VCaP (cell line): ENCODE data around the gene TWNK.
A peak's percentile ranks its signal among the peaks of the same experiment; 100 is the strongest.

ENCODE experiments used
- H3K27ac ChIP-seq: fragments of 450-650 bp; 2 replicates; pipeline ENCODE4 v1.5.1; 2017
- CTCF ChIP-seq: fragments of 450-650 bp; conservative IDR thresholded peaks from 2 replicates; pipeline ENCODE4 v1.5.1; 2017; ENCODE audit warnings: mild to moderate bottlenecking, moderate library complexity

TWNK gene

DNA sequence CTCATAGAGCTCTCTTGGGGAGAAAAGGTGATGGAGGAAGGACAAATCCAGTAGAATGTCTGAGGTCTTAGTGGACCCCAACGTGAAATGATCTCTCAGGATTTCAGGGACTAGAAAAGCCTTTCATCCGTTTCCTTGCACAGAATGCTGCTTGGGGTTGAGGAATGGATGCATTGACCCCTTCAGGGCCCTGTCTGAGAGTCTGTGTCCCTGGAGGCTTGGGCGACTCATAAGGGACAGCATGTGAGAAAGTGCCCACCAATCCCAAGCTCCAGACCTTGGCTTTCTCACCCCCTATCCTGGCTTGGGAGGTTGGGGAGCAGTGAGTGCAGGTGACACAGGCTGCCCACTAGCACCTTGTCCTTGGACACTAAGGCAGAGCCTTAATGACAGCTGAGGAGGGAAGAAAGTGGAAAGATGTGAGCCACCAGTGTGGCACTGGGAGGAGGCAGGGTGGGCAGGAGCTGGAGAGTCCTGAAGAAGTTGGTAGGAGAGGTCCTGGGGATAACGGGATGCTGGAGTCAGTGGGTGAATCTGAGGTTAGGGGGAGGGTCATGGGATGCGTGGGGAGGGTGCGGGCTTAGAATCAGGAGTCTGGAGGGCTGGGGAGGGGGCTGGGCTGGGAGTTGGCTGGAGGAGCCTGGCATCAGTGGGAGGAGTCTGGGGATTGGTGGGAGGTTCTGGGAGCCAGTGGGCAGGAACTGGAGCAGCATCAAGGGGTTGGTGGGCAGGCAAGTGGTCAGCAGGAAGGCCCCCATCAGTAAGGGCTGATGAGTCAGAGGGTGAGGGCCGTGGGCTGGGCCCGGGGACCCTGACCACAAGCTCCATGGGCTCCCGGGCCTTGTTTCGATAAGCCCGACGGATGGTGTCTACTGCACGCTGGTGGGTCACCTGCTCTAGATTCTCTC lies 20.8 kb downstream of the TWNK start:
- TF ChIP-seq CTCF: no peak
- H3K27ac ChIP-seq: no peak overlapping the region

DNA sequence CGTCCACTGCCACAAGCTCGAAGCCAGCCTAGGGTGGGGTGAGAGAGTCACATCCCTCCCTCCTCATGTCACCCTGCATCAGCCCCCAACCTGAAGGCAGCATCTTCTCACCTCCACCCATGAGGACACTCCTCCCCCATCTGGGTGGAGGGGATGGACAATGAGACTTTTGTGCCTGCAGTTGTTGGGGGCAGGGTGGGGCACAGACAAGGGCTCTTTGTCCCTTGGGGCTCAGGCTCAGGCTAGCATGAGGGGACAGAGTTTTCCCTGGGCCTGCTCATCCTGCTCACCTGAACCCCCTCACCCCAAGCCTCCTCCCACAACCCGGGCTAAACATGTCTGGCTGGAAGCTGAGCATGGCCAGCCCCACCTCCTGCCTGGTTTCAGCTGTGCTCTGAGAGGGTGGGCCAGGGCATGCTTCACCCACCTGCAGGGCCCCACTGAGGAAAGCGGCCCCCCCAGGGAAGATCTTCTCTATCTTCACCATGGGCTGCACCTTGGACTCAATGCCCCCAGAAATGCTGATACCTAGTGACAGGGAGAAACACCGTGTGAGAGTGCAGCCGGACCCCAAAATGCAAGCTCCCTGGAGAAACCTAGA lies 21.6 kb downstream of the TWNK start:
- no peak for TF ChIP-seq CTCF
- no peak overlapping the region for H3K27ac ChIP-seq

DNA sequence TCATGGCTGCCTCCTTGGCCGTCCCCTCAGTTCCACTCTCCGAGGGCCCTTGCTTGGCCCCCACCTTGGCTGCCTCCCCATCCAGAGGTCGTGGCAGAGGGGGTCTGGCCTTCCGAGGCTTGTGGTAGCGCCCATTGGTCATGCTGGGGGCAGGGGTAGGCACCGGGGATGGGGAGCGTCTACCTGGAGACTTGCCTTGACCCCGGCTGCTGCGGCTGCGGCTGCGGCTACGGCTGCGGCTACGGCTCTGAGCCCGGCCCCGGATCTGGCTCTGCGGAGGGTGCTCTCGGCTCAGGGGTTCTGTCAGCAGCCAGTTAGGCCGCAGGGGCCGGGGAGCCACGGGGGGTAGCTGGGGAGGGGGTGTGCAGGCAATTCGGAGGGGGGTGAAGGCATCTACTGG lies 23.0 kb downstream of the TWNK start:
- TF ChIP-seq CTCF: no peak
- no peak overlapping the region for H3K27ac ChIP-seq

- peak; percentile 49; the same call in 1 of the 2 replicates for TF ChIP-seq CTCF
- no peak overlapping the region for H3K27ac ChIP-seq
Observed at GRCh38 chr10:101011517-101012423, 24.4 kb downstream of the TWNK start.

DNA sequence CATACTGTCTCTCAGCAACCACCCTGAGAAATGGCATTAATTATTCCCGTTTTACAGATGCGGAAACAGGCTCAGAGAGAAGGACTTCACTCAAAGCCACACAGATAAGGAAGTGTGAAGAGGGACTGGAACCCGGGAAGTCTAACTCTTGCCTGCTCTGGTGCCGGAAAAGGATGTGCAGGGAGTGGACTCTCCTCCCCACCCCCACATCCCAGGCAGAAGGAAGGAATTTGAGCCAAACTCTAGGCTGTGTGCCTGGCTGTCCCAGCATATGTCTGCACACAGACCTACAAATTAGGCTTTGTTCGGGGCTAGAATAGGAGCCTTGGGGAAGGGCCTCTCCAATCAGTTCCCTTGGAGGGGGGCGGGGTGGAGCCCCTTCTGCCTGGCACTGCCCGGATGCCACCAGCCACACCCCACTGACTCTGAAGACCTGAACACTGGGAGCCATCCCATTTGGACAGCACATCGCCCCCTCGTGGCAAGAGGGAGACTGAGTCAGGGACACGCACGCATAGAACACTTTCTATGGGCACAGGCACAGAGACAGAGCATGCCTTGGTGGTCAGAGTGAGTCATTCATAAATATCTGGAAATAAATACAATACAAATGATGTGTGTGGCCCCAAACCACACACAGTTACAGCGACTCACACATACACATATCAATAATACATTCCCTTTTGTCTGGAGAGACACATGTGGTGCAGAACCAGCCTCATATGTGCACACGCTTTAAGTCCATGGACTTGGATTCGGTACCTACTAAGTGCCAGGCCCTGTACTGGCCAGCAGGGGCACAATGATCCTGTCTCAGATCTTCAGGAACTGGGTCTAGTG lies 25.4 kb downstream of the TWNK start:
- TF ChIP-seq CTCF: peak; percentile 79
- H3K27ac ChIP-seq: no peak overlapping the region

GRCh38 chr10:101013365-101013825 lies 26.1 kb downstream of the TWNK start:
- TF ChIP-seq CTCF: no peak
- H3K27ac ChIP-seq: no peak overlapping the region
